LNCaP clone FGC (cell line): ENCODE results near the gene ATG9A.

Experiments used
- DNase-seq: peaks from one replicate; pipeline ENCODE4 v3.0.0-alpha.2; 2011; ENCODE audit warnings: low read depth
- H3K4me3 ChIP-seq: 2 replicates; pipeline ENCODE4 v1.5.1; 2011; ENCODE audit warnings: mild to moderate bottlenecking, low read depth, low read length, control low read depth
- CTCF ChIP-seq: IDR thresholded peaks from 2 replicates; pipeline ENCODE4 v1.5.1; 2012; ENCODE audit warnings: mild to moderate bottlenecking; ENCODE audit not compliant: control insufficient read depth, insufficient read depth; ENCODE audit errors: extremely low read depth

The ATG9A gene

DNA sequence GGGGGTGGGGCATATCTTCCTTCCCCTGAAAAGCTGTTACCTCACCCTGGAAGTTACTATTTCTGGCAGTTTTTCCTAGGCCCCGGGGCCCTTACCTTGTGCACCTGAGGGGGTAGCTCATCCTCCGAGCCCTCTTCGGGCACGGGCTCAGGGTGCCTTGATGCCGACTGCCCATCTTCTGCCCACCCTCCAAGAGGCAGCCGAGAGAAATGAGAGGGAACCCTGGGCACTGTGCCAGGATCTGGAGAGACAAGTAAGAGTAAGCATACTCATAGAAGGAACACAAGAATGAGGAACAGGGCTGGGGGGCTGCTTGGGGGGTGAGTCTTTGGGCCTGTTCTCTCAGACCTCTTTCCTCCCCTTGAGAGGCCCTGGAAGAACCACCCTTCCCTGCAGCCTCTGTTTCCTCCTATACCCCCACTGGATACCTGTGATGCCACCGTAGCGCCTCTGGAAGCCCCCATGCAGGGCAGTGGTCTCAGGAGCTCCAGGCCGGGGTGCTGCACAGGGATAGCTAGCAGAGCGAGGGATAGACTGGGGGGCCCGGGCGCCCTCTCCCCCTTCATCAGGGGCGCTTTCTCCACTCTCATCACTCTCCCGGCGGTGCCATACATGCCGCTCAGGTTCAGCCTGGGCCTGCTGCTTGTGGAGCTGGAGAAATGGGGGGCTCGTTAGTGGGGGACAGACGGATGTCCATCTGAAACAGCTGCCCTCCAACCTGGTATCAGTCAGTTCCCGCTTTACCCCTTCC, 8.6 kb downstream of the ATG9A start:
- TF ChIP-seq CTCF: no peak
- DNase-seq: no peak
- H3K4me3 ChIP-seq: no peak overlapping the region

GRCh38 chr2:219219784-219220532, 9.5 kb downstream of the ATG9A start:
- no peak overlapping the region for H3K4me3 ChIP-seq
- no peak for TF ChIP-seq CTCF
- DNase-seq: no peak

GRCh38 chr2:219218732-219219701, 10.4 kb downstream of the ATG9A start, which contains the start of gene ABCB6:
Gene ABCB6, minus strand, starts transcription at chr2:219218958. Its CDS starts 285 bp downstream, at chr2:219218673.
- peak within 1 kb of the TSS; percentile 55 for H3K4me3 ChIP-seq
- peak; percentile 79 for DNase-seq
- no peak for TF ChIP-seq CTCF

- DNase-seq: peak; percentile 37
- no peak for TF ChIP-seq CTCF
- H3K4me3 ChIP-seq: peak overlapping the region; percentile 55
Measured at GRCh38 chr2:219218217-219218731, 11.2 kb downstream of the ATG9A start.

GRCh38 chr2:219216535-219216915, 12.9 kb downstream of the ATG9A start:
- H3K4me3 ChIP-seq: no peak overlapping the region
- DNase-seq: no peak
- TF ChIP-seq CTCF: no peak

DNA sequence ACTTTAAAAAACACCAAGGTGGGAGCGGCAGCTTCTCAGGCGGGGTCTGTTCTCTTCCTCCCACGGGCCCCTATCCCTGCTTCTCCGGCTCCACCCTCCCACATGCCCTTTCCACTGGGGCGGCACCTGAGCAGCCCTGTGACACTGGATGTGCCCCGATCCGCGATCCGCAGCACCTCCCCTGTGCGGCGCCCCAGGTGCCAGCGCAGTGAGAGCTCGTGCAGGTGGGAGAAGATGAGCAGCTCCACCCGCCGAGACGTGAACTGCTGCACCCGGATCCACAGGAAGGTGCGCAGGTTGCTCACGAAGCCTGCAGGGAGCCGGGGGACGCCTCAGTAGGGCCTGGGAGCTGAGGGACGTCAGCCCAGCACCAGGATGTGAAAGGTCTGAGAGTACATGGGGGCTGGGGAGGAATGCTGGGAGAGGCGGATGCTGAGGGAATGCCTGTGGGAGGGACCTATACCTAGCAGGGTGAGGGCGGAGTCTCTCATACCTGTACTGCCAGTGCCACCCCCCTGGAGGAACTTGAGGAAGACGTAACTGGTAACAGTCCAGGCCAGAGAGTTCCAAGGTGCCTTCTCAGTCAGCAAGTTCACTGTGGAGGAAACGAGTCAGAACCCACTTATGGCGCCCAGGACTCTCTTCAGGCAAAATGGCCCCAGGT, 13.4 kb downstream of the ATG9A start:
- no peak overlapping the region for H3K4me3 ChIP-seq
- no peak for DNase-seq
- TF ChIP-seq CTCF: no peak
